Brain microvascular endothelial cell (primary cell): ENCODE data around the gene TRAPPC8.
"Not testable (repeated sequence)": the region's sequence is repeated elsewhere in the genome, so short reads cannot be mapped to it uniquely, and the experiment has no call there.

Experiments used
- DNase-seq: peaks from one replicate; pipeline ENCODE4 v3.0.0-alpha.2; 2020
- H3K27ac ChIP-seq: fragments of 250-450 bp; sonication (Bioruptor Pico); 2 replicates; pipeline ENCODE4 v1.5.1; 2020; ENCODE audit warnings: mild to moderate bottlenecking, moderate library complexity
- H3K27me3 ChIP-seq: fragments of 250-450 bp; sonication (Bioruptor Pico); replicated peaks from 2 replicates; pipeline ENCODE4 v1.5.1; 2020; ENCODE audit warnings: mild to moderate bottlenecking
- H3K36me3 ChIP-seq: fragments of 250-450 bp; sonication (Bioruptor Pico); replicated peaks from 2 replicates; pipeline ENCODE4 v1.5.1; 2020; ENCODE audit warnings: mild to moderate bottlenecking
- H3K4me3 ChIP-seq: 2 replicates; pipeline ENCODE4 v1.5.1; 2011; ENCODE audit warnings: low read depth, mild to moderate bottlenecking, control low read depth, low read length, moderate library complexity
- CTCF ChIP-seq: IDR thresholded peaks from 2 replicates; pipeline ENCODE4 v1.5.1; 2011; ENCODE audit warnings: low read depth, mild to moderate bottlenecking, moderate library complexity, low read length, control low read depth, inconsistent platforms; ENCODE audit errors: missing control alignments
- in situ Hi-C: cut with HindIII; loops from 2 replicates; pipeline ENCODE4 v1.10.0; 2017; ENCODE audit warnings: low sequenced_read_pairs, low pct_ligation_motif_present

Gene TRAPPC8

GRCh38 chr18:31901063-31901462, 41.9 kb downstream of the TRAPPC8 start:
- in situ Hi-C loops, result no loop called here
- H3K36me3 ChIP-seq, result peaks cover 24% of the 10 kb centered on the region
- TF ChIP-seq CTCF, result no peak
- no peak overlapping the region for H3K4me3 ChIP-seq
- no peaks in the 10 kb centered on the region for H3K27me3 ChIP-seq
- DNase-seq, result no peak
- no peak overlapping the region for H3K27ac ChIP-seq

- H3K27me3 ChIP-seq, in situ Hi-C loops, H3K27ac ChIP-seq, H3K4me3 ChIP-seq, DNase-seq: not testable (repeated sequence)
- H3K36me3 ChIP-seq, result peaks cover 23% of the 10 kb centered on the region
Measured at GRCh38 chr18:31899771-31900170, 43.2 kb downstream of the TRAPPC8 start.

- H3K27me3 ChIP-seq, result no peaks in the 10 kb centered on the region
- no peak for TF ChIP-seq CTCF
- no peak overlapping the region for H3K4me3 ChIP-seq
- no peak for DNase-seq
- no peak overlapping the region for H3K27ac ChIP-seq
- H3K36me3 ChIP-seq, result peaks cover 13% of the 10 kb centered on the region
- in situ Hi-C loops, result no loop called here
Measured at GRCh38 chr18:31892936-31893335, 50.0 kb downstream of the TRAPPC8 start.

- TF ChIP-seq CTCF, result no peak
- Histone ChIP-seq H3K4me3 (no peak overlapping the region), H3K27ac (no peak overlapping the region), H3K27me3 (no peaks in the 10 kb centered on the region), H3K36me3 (peaks cover 13% of the 10 kb centered on the region)
- in situ Hi-C loops, result no loop called here
- no peak for DNase-seq
Measured at GRCh38 chr18:31891566-31891965, 51.4 kb downstream of the TRAPPC8 start.

GRCh38 chr18:31884020-31884419, 58.9 kb downstream of the TRAPPC8 start:
- peaks cover 10% of the 10 kb centered on the region for H3K36me3 ChIP-seq
- H3K27me3 ChIP-seq, result no peaks in the 10 kb centered on the region
- no peak overlapping the region for H3K4me3 ChIP-seq
- TF ChIP-seq CTCF, result no peak
- in situ Hi-C loops, result no loop called here
- no peak overlapping the region for H3K27ac ChIP-seq
- no peak for DNase-seq

- H3K36me3 ChIP-seq, result peaks cover 6% of the 10 kb centered on the region
- no peak overlapping the region for H3K4me3 ChIP-seq
Measured at GRCh38 chr18:31880186-31880898, 62.6 kb downstream of the TRAPPC8 start.

More at GRCh38 chr18:31880186-31880898, 62.6 kb downstream of the TRAPPC8 start:
- DNase-seq, result no peak
- no peak for TF ChIP-seq CTCF
- in situ Hi-C loops, result no loop called here
- no peak overlapping the region for H3K27ac ChIP-seq
- H3K27me3 ChIP-seq, result no peaks in the 10 kb centered on the region
